ENCODE data around the gene TBC1D14.

The TBC1D14 gene

GRCh38 chr4:7044137-7044930, 134.7 kb downstream of the TBC1D14 start:
- no peak for DNase-seq (ENCODE audit: low read depth)

- DNase-seq (ENCODE audit: low read depth) = no peak
Measured at GRCh38 chr4:7045553-7045952, 135.9 kb downstream of the TBC1D14 start.

GRCh38 chr4:7045961-7046921, 136.6 kb downstream of the TBC1D14 start:
- no peak for DNase-seq (ENCODE audit: low read depth)

- no peak for DNase-seq (ENCODE audit: low read depth)
Measured at GRCh38 chr4:7046971-7047370, 137.3 kb downstream of the TBC1D14 start.

- DNase-seq (ENCODE audit: low read depth) = no peak
Measured at GRCh38 chr4:7048642-7049041, 139.0 kb downstream of the TBC1D14 start.

- DNase-seq (ENCODE audit: low read depth) = no peak
Measured at GRCh38 chr4:7049295-7049694, 139.7 kb downstream of the TBC1D14 start.

GRCh38 chr4:7049739-7050138, 140.1 kb downstream of the TBC1D14 start:
- no peak for DNase-seq (ENCODE audit: low read depth)

- no peak for DNase-seq (ENCODE audit: low read depth)
Measured at GRCh38 chr4:7050481-7051143, 141.0 kb downstream of the TBC1D14 start.

GRCh38 chr4:7051144-7051495, 141.5 kb downstream of the TBC1D14 start:
- no peak for DNase-seq (ENCODE audit: low read depth)

- no peak for DNase-seq (ENCODE audit: low read depth)
Measured at GRCh38 chr4:7051905-7052304, 142.3 kb downstream of the TBC1D14 start.

- DNase-seq (ENCODE audit: low read depth) = no peak
Measured at GRCh38 chr4:7052313-7052712, 142.7 kb downstream of the TBC1D14 start.

GRCh38 chr4:7052923-7053715, 143.5 kb downstream of the TBC1D14 start:
- no peak for DNase-seq (ENCODE audit: low read depth)

GRCh38 chr4:7054106-7054880, 144.7 kb downstream of the TBC1D14 start:
- DNase-seq (ENCODE audit: low read depth) = no peak

GRCh38 chr4:7055111-7055989, 145.7 kb downstream of the TBC1D14 start:
- no peak for DNase-seq (ENCODE audit: low read depth)

GRCh38 chr4:7055990-7056325, 146.3 kb downstream of the TBC1D14 start:
- no peak for DNase-seq (ENCODE audit: low read depth)

GRCh38 chr4:7058792-7059191, 149.2 kb downstream of the TBC1D14 start:
- no peak for DNase-seq (ENCODE audit: low read depth)

GRCh38 chr4:7059662-7060061, 150.0 kb downstream of the TBC1D14 start:
- DNase-seq (ENCODE audit: low read depth) = no peak

- no peak for DNase-seq (ENCODE audit: low read depth)
Measured at GRCh38 chr4:7060346-7061150, 150.9 kb downstream of the TBC1D14 start.

- no peak for DNase-seq (ENCODE audit: low read depth)
Measured at GRCh38 chr4:7061815-7062214, 152.2 kb downstream of the TBC1D14 start.

All from stimulated activated CD8-positive, alpha-beta memory T cell treated with anti-CD3 and anti-CD28 coated beads, Interleukin-15, amount 100 ng/mL, for 24 hours (primary cell).